HG03135 (cell line): ENCODE measurements around the gene CD82.

ENCODE experiments used
- ATAC-seq: cut with Tn5 transposase; IDR thresholded peaks from one replicate; pipeline ENCODE4 v1.9.1; 2021; ENCODE audit warnings: mild to moderate bottlenecking, moderate library complexity; ENCODE audit not compliant: unreplicated experiment

The CD82 gene

GRCh38 chr11:44614281-44614775, 48.9 kb downstream of the CD82 start:
- no peak for ATAC-seq

- no peak for ATAC-seq
Observed at GRCh38 chr11:44615041-44615755, 49.7 kb downstream of the CD82 start.

- no peak for ATAC-seq
Observed at GRCh38 chr11:44615913-44616791, 50.7 kb downstream of the CD82 start.

- no peak for ATAC-seq
Observed at GRCh38 chr11:44617671-44618461, 52.4 kb downstream of the CD82 start.

- no peak for ATAC-seq
Observed at GRCh38 chr11:44618561-44619425, 53.3 kb downstream of the CD82 start.

GRCh38 chr11:44620328-44620725, 54.9 kb downstream of the CD82 start:
- no peak for ATAC-seq

- no peak for ATAC-seq
Observed at GRCh38 chr11:44621140-44621681, 55.7 kb downstream of the CD82 start.

- no peak for ATAC-seq
Observed at GRCh38 chr11:44621784-44622183, 56.3 kb downstream of the CD82 start.

- ATAC-seq, result no peak
Observed at GRCh38 chr11:44622190-44622650, 56.8 kb downstream of the CD82 start.

- no peak for ATAC-seq
Observed at GRCh38 chr11:44622721-44623258, 57.3 kb downstream of the CD82 start.

- no peak for ATAC-seq
Observed at GRCh38 chr11:44623341-44623730, 57.9 kb downstream of the CD82 start.

- ATAC-seq, result no peak
Observed at GRCh38 chr11:44623731-44624491, 58.4 kb downstream of the CD82 start.

GRCh38 chr11:44624761-44625221, 59.3 kb downstream of the CD82 start:
- no peak for ATAC-seq

GRCh38 chr11:44625759-44626523, 60.5 kb downstream of the CD82 start:
- ATAC-seq, result no peak

- ATAC-seq, result no peak
Observed at GRCh38 chr11:44626645-44627044, 61.2 kb downstream of the CD82 start.

- ATAC-seq, result no peak
Observed at GRCh38 chr11:44627165-44627789, 61.8 kb downstream of the CD82 start.

GRCh38 chr11:44627911-44628729, 62.7 kb downstream of the CD82 start:
- ATAC-seq, result no peak
